ENCODE measurements around the gene RIPPLY2.

GRCh38 chr6:83890520-83890919 lies 37.4 kb downstream of the RIPPLY2 start:
- TF ChIP-seq, protein P1, sequence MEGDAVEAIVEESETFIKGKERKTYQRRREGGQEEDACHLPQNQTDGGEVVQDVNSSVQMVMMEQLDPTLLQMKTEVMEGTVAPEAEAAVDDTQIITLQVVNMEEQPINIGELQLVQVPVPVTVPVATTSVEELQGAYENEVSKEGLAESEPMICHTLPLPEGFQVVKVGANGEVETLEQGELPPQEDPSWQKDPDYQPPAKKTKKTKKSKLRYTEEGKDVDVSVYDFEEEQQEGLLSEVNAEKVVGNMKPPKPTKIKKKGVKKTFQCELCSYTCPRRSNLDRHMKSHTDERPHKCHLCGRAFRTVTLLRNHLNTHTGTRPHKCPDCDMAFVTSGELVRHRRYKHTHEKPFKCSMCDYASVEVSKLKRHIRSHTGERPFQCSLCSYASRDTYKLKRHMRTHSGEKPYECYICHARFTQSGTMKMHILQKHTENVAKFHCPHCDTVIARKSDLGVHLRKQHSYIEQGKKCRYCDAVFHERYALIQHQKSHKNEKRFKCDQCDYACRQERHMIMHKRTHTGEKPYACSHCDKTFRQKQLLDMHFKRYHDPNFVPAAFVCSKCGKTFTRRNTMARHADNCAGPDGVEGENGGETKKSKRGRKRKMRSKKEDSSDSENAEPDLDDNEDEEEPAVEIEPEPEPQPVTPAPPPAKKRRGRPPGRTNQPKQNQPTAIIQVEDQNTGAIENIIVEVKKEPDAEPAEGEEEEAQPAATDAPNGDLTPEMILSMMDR (IDR thresholded peaks at IDR 0.05; ENCODE audit: borderline replicate concordance, extremely low read depth, low read length, poor library complexity, severe bottlenecking), result no peak
- TF ChIP-seq EZH2 (IDR thresholded peaks at IDR 0.05; ENCODE audit: borderline replicate concordance, low read depth, low read length, severe bottlenecking), result no peak

Measured in DND-41 (cell line).